ENCODE measurements around the gene FLNB.

Gene FLNB

GRCh38 chr3:58078610-58079009, 70.4 kb downstream of the FLNB start:
- no peak for DNase-seq (ENCODE audit: low spot score)

GRCh38 chr3:58079773-58080172, 71.6 kb downstream of the FLNB start:
- no peak for DNase-seq (ENCODE audit: low spot score)

- no peak for DNase-seq (ENCODE audit: low spot score)
These were observed 73.8 kb downstream of the FLNB start for GRCh38 chr3:58082047-58082446.

GRCh38 chr3:58084166-58084565, 75.9 kb downstream of the FLNB start:
- DNase-seq (ENCODE audit: low spot score) = no peak

GRCh38 chr3:58084788-58085543, 76.7 kb downstream of the FLNB start:
- no peak for DNase-seq (ENCODE audit: low spot score)

GRCh38 chr3:58085616-58086015, 77.4 kb downstream of the FLNB start:
- no peak for DNase-seq (ENCODE audit: low spot score)

- no peak for DNase-seq (ENCODE audit: low spot score)
These were observed 80.3 kb downstream of the FLNB start for GRCh38 chr3:58088501-58088900.

- DNase-seq (ENCODE audit: low spot score) = no peak
These were observed 82.1 kb downstream of the FLNB start for GRCh38 chr3:58090351-58090750.

GRCh38 chr3:58092521-58092920, 84.3 kb downstream of the FLNB start:
- no peak for DNase-seq (ENCODE audit: low spot score)

- peak; percentile 50 for DNase-seq (ENCODE audit: low spot score)
These were observed 85.5 kb downstream of the FLNB start for GRCh38 chr3:58093574-58094195.

GRCh38 chr3:58094657-58095056, 86.4 kb downstream of the FLNB start:
- no peak for DNase-seq (ENCODE audit: low spot score)

- no peak for DNase-seq (ENCODE audit: low spot score)
These were observed 87.4 kb downstream of the FLNB start for GRCh38 chr3:58095603-58096138.

- no peak for DNase-seq (ENCODE audit: low spot score)
These were observed 90.3 kb downstream of the FLNB start for GRCh38 chr3:58098531-58098930.

GRCh38 chr3:58099865-58100264, 91.6 kb downstream of the FLNB start:
- DNase-seq (ENCODE audit: low spot score) = no peak

GRCh38 chr3:58101499-58102389, 93.5 kb downstream of the FLNB start:
- no peak for DNase-seq (ENCODE audit: low spot score)

- DNase-seq (ENCODE audit: low spot score) = no peak
These were observed 94.1 kb downstream of the FLNB start for GRCh38 chr3:58102390-58102750.

- no peak for DNase-seq (ENCODE audit: low spot score)
These were observed 94.8 kb downstream of the FLNB start for GRCh38 chr3:58102976-58103451.

- no peak for DNase-seq (ENCODE audit: low spot score)
These were observed 95.9 kb downstream of the FLNB start for GRCh38 chr3:58104151-58104550.

- DNase-seq (ENCODE audit: low spot score) = no peak
These were observed 96.5 kb downstream of the FLNB start for GRCh38 chr3:58104712-58105111.

GRCh38 chr3:58105196-58105595, 97.0 kb downstream of the FLNB start:
- DNase-seq (ENCODE audit: low spot score) = no peak

GRCh38 chr3:58106061-58106460, 97.8 kb downstream of the FLNB start:
- DNase-seq (ENCODE audit: low spot score) = no peak

- no peak for DNase-seq (ENCODE audit: low spot score)
These were observed 98.4 kb downstream of the FLNB start for GRCh38 chr3:58106640-58107039.

GRCh38 chr3:58107597-58107996, 99.4 kb downstream of the FLNB start:
- DNase-seq (ENCODE audit: low spot score) = no peak

All from LoVo (cell line).